ENCODE data around the gene TASL.

Gene TASL

GRCh38 chrX:30533266-30533665 lies 44.3 kb downstream of the TASL start:
- no peaks in the 10 kb centered on the region for H3K4me1 ChIP-seq (ENCODE audit: control insufficient read depth, insufficient read depth, low read length)
- H3K4me3 ChIP-seq (ENCODE audit: low read depth, low read length): no peak overlapping the region
- TF ChIP-seq, protein P1, sequence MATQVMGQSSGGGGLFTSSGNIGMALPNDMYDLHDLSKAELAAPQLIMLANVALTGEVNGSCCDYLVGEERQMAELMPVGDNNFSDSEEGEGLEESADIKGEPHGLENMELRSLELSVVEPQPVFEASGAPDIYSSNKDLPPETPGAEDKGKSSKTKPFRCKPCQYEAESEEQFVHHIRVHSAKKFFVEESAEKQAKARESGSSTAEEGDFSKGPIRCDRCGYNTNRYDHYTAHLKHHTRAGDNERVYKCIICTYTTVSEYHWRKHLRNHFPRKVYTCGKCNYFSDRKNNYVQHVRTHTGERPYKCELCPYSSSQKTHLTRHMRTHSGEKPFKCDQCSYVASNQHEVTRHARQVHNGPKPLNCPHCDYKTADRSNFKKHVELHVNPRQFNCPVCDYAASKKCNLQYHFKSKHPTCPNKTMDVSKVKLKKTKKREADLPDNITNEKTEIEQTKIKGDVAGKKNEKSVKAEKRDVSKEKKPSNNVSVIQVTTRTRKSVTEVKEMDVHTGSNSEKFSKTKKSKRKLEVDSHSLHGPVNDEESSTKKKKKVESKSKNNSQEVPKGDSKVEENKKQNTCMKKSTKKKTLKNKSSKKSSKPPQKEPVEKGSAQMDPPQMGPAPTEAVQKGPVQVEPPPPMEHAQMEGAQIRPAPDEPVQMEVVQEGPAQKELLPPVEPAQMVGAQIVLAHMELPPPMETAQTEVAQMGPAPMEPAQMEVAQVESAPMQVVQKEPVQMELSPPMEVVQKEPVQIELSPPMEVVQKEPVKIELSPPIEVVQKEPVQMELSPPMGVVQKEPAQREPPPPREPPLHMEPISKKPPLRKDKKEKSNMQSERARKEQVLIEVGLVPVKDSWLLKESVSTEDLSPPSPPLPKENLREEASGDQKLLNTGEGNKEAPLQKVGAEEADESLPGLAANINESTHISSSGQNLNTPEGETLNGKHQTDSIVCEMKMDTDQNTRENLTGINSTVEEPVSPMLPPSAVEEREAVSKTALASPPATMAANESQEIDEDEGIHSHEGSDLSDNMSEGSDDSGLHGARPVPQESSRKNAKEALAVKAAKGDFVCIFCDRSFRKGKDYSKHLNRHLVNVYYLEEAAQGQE (tag by site-specific recombination; IDR thresholded peaks at IDR 0.05): no peak
- no peak for TF ChIP-seq ZNF518A (tag by site-specific recombination; conservative IDR thresholded peaks at IDR 0.05; ENCODE audit: low read depth)
- TF ChIP-seq ZNF426 (tag by site-specific recombination; IDR thresholded peaks at IDR 0.05): no peak
- TF ChIP-seq ZNF513 (tag by site-specific recombination; IDR thresholded peaks at IDR 0.05): no peak
- TF ChIP-seq ZNF777 (tag by site-specific recombination; IDR thresholded peaks at IDR 0.05; ENCODE audit: borderline replicate concordance): no peak
- TF ChIP-seq GLIS2 (tag by site-specific recombination; IDR thresholded peaks at IDR 0.05): no peak
- no peak for TF ChIP-seq ZNF514 (tag by site-specific recombination; IDR thresholded peaks at IDR 0.05)
- TF ChIP-seq ZNF416 (tag by site-specific recombination; IDR thresholded peaks at IDR 0.05): no peak
- TF ChIP-seq SP7 (tag by site-specific recombination; IDR thresholded peaks at IDR 0.05): no peak
- TF ChIP-seq BCL11A (tag by site-specific recombination; IDR thresholded peaks at IDR 0.05; ENCODE audit: low read depth): no peak
- no peak for TF ChIP-seq ZNF548 (tag by site-specific recombination; IDR thresholded peaks at IDR 0.05)
- TF ChIP-seq ZNF24 (tag by site-specific recombination; IDR thresholded peaks at IDR 0.05): no peak
- TF ChIP-seq, protein P2, sequence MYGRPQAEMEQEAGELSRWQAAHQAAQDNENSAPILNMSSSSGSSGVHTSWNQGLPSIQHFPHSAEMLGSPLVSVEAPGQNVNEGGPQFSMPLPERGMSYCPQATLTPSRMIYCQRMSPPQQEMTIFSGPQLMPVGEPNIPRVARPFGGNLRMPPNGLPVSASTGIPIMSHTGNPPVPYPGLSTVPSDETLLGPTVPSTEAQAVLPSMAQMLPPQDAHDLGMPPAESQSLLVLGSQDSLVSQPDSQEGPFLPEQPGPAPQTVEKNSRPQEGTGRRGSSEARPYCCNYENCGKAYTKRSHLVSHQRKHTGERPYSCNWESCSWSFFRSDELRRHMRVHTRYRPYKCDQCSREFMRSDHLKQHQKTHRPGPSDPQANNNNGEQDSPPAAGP (tag by site-specific recombination; IDR thresholded peaks at IDR 0.05): no peak
- no peak for TF ChIP-seq ZNF837 (tag by site-specific recombination; IDR thresholded peaks at IDR 0.05)
- no peak for TF ChIP-seq ZNF830 (tag by site-specific recombination; IDR thresholded peaks at IDR 0.05; ENCODE audit: low read depth)
- no peak for TF ChIP-seq ZNF660 (tag by site-specific recombination; IDR thresholded peaks at IDR 0.05)
- TF ChIP-seq ZNF544 (tag by site-specific recombination; IDR thresholded peaks at IDR 0.05): no peak
- no peaks in the 10 kb centered on the region for H3K9me3 ChIP-seq (ENCODE audit: control insufficient read depth, insufficient read depth, low read depth, low read length)
- no peaks in the 10 kb centered on the region for H3K36me3 ChIP-seq (ENCODE audit: control insufficient read depth in 2 of 2, insufficient read depth in 1 of 2, low read length in 2 of 2)
- ChIA-PET CTCF (no interaction called here), POLR2A (no interaction called here)
- no peak overlapping the region for H3K27ac ChIP-seq (ENCODE audit: extremely low read depth, low read depth, low read length)

Measured in HEK293 (cell line).